Measurements from ENCODE around the gene C5orf63.

The C5orf63 gene

GRCh38 chr5:127085796-127086195 is 12.5 kb upstream of the C5orf63 start:
- TF ChIP-seq TSHZ2 (CRISPR knock-in tag; IDR thresholded peaks at IDR 0.05) (no peak), CREB5 (CRISPR knock-in tag; IDR thresholded peaks at IDR 0.05; ENCODE audit: low read depth) (no peak), SNAI2 (CRISPR knock-in tag; IDR thresholded peaks at IDR 0.05) (no peak), CSRNP3 (CRISPR knock-in tag; IDR thresholded peaks at IDR 0.05) (no peak), PATZ1 (CRISPR knock-in tag; IDR thresholded peaks at IDR 0.05; ENCODE audit: borderline replicate concordance) (no peak), GLIS3 (CRISPR knock-in tag; IDR thresholded peaks at IDR 0.05) (no peak), ESRRG (CRISPR knock-in tag; IDR thresholded peaks at IDR 0.05) (no peak), BACH2 (CRISPR knock-in tag; IDR thresholded peaks at IDR 0.05; ENCODE audit: borderline replicate concordance) (no peak), OSR1 (CRISPR knock-in tag; IDR thresholded peaks at IDR 0.05) (no peak), ZNF70 (CRISPR knock-in tag; IDR thresholded peaks at IDR 0.05) (no peak), ZFP30 (CRISPR knock-in tag; IDR thresholded peaks at IDR 0.05) (no peak), ZC3H10 (CRISPR knock-in tag; IDR thresholded peaks at IDR 0.05) (no peak), CSDC2 (CRISPR knock-in tag; IDR thresholded peaks at IDR 0.05) (no peak)
- ATAC-seq: no peak

- TF ChIP-seq ZNF8 (CRISPR knock-in tag; IDR thresholded peaks at IDR 0.05): no peak
- TF ChIP-seq ESRRG (CRISPR knock-in tag; IDR thresholded peaks at IDR 0.05): no peak
- no peak for TF ChIP-seq PPARA (CRISPR knock-in tag; IDR thresholded peaks at IDR 0.05; ENCODE audit: borderline replicate concordance)
- TF ChIP-seq GLIS3 (CRISPR knock-in tag; IDR thresholded peaks at IDR 0.05): no peak
- TF ChIP-seq TCF4 (CRISPR knock-in tag; IDR thresholded peaks at IDR 0.05; ENCODE audit: borderline replicate concordance): no peak
- no peak for TF ChIP-seq RARB (CRISPR knock-in tag; IDR thresholded peaks at IDR 0.05)
- no peak for TF ChIP-seq TSHZ2 (CRISPR knock-in tag; IDR thresholded peaks at IDR 0.05)
- TF ChIP-seq CSDC2 (CRISPR knock-in tag; IDR thresholded peaks at IDR 0.05): no peak
- TF ChIP-seq BACH2 (CRISPR knock-in tag; IDR thresholded peaks at IDR 0.05; ENCODE audit: borderline replicate concordance): no peak
- TF ChIP-seq PATZ1 (CRISPR knock-in tag; IDR thresholded peaks at IDR 0.05; ENCODE audit: borderline replicate concordance): no peak
- TF ChIP-seq OSR1 (CRISPR knock-in tag; IDR thresholded peaks at IDR 0.05): no peak
- no peak for TF ChIP-seq ZNF565 (CRISPR knock-in tag; conservative IDR thresholded peaks at IDR 0.05; ENCODE audit: low read depth)
- no peak for TF ChIP-seq SNAI2 (CRISPR knock-in tag; IDR thresholded peaks at IDR 0.05)
- no peak for TF ChIP-seq TOX (CRISPR knock-in tag; IDR thresholded peaks at IDR 0.05; ENCODE audit: borderline replicate concordance)
- no peak for TF ChIP-seq ISL1 (CRISPR knock-in tag; IDR thresholded peaks at IDR 0.05)
- ATAC-seq: no peak
Measured at GRCh38 chr5:127085371-127085770, 12.1 kb upstream of the C5orf63 start.
